PC-3 (cell line): ENCODE measurements around the gene FBXW2.

Source experiments
- EZH2phosphoT487 ChIP-seq: fragments of 300-600 bp; sonication (generic); IDR thresholded peaks from 2 replicates; pipeline ENCODE4 v1.6.1; 2018; ENCODE audit warnings: mild to moderate bottlenecking, antibody characterized with exemption, low read length, borderline replicate concordance
- TF ChIP-seq, protein P1 (sequence below): fragments of 300-600 bp; sonication (generic); conservative IDR thresholded peaks from 2 replicates; pipeline ENCODE4 v1.5.1; 2017; ENCODE audit warnings: antibody characterized with exemption, low read depth, mild to moderate bottlenecking, low read length

DNA sequence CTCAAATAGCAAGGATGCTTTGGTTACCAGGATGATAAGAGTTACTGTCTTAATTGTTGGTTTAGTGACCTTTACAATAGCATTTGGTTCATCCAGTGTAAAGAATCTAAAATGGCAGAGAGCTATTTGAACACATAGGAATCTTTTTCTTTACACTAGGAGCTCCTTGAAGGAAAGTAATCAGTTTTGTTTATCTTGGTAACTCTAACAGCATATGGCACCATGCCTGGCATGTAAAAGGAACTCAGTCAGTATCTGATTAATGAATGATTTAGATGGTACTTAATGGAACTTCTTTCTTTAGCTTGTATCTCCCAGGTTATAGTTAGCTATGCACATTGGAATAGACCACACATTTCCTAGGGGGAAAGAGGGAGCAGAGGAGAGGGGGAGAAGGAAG lies 39.6 kb upstream of the FBXW2 start:
- TF ChIP-seq, protein P1, sequence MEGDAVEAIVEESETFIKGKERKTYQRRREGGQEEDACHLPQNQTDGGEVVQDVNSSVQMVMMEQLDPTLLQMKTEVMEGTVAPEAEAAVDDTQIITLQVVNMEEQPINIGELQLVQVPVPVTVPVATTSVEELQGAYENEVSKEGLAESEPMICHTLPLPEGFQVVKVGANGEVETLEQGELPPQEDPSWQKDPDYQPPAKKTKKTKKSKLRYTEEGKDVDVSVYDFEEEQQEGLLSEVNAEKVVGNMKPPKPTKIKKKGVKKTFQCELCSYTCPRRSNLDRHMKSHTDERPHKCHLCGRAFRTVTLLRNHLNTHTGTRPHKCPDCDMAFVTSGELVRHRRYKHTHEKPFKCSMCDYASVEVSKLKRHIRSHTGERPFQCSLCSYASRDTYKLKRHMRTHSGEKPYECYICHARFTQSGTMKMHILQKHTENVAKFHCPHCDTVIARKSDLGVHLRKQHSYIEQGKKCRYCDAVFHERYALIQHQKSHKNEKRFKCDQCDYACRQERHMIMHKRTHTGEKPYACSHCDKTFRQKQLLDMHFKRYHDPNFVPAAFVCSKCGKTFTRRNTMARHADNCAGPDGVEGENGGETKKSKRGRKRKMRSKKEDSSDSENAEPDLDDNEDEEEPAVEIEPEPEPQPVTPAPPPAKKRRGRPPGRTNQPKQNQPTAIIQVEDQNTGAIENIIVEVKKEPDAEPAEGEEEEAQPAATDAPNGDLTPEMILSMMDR = no peak
- no peak for TF ChIP-seq EZH2phosphoT487
